ENCODE results near the gene LY9.
"Not testable (repeated sequence)": the region's sequence is repeated elsewhere in the genome, so short reads cannot be mapped to it uniquely, and the experiment has no call there.

Gene LY9

GRCh38 chr1:160774886-160775719, 20.9 kb upstream of the LY9 start:
- no peak for DNase-seq (ENCODE audit: low spot score)

- DNase-seq (ENCODE audit: low spot score), result no peak
Observed at GRCh38 chr1:160776178-160776577, 19.8 kb upstream of the LY9 start.

GRCh38 chr1:160777486-160778089, 18.4 kb upstream of the LY9 start:
- DNase-seq (ENCODE audit: low spot score), result no peak

- no peak for DNase-seq (ENCODE audit: low spot score)
Observed at GRCh38 chr1:160778976-160779375, 17.0 kb upstream of the LY9 start.

GRCh38 chr1:160779626-160780397, 16.2 kb upstream of the LY9 start:
- DNase-seq (ENCODE audit: low spot score), result no peak

GRCh38 chr1:160780398-160780755, 15.6 kb upstream of the LY9 start:
- DNase-seq (ENCODE audit: low spot score), result no peak

GRCh38 chr1:160781186-160781766, 14.7 kb upstream of the LY9 start:
- no peak for DNase-seq (ENCODE audit: low spot score)

- no peak for DNase-seq (ENCODE audit: low spot score)
Observed at GRCh38 chr1:160781914-160782689, 13.9 kb upstream of the LY9 start.

GRCh38 chr1:160782988-160783765, 12.8 kb upstream of the LY9 start:
- DNase-seq (ENCODE audit: low spot score), result not testable (repeated sequence)

- no peak for DNase-seq (ENCODE audit: low spot score)
Observed at GRCh38 chr1:160789051-160789701, 6.8 kb upstream of the LY9 start.

GRCh38 chr1:160789702-160790611, 6.0 kb upstream of the LY9 start:
- DNase-seq (ENCODE audit: low spot score), result no peak

- no peak for DNase-seq (ENCODE audit: low spot score)
Observed at GRCh38 chr1:160794376-160794775, 1.6 kb upstream of the LY9 start.

- no peak for DNase-seq (ENCODE audit: low spot score)
Observed at GRCh38 chr1:160797271-160797709, 1.3 kb downstream of the LY9 start.

GRCh38 chr1:160797861-160798273, 1.9 kb downstream of the LY9 start:
- no peak for DNase-seq (ENCODE audit: low spot score)

- DNase-seq (ENCODE audit: low spot score), result no peak
Observed at GRCh38 chr1:160798439-160798838, 2.5 kb downstream of the LY9 start.

- DNase-seq (ENCODE audit: low spot score), result no peak
Observed at GRCh38 chr1:160799641-160800040, 3.7 kb downstream of the LY9 start.

- DNase-seq (ENCODE audit: low spot score), result no peak
Observed at GRCh38 chr1:160800142-160800541, 4.2 kb downstream of the LY9 start.

- DNase-seq (ENCODE audit: low spot score), result no peak
Observed at GRCh38 chr1:160800645-160801408, 4.9 kb downstream of the LY9 start.
